HCT116 (cell line): ENCODE results near the gene PLGRKT.

ENCODE experiments used
- CEBPB ChIP-seq: IDR thresholded peaks from 2 replicates; pipeline ENCODE4 v1.6.1; 2012; ENCODE audit warnings: low read depth
- EGR1 ChIP-seq: IDR thresholded peaks from 2 replicates; pipeline ENCODE4 v1.6.1; 2012; ENCODE audit warnings: low read depth
- EZH2 ChIP-seq: fragments of 200-600 bp; sonication (generic); IDR thresholded peaks from 2 replicates; pipeline ENCODE4 v1.6.1; 2017; ENCODE audit warnings: antibody characterized with exemption, mixed run types
- EZH2phosphoT487 ChIP-seq: fragments of 200-600 bp; IDR thresholded peaks from 2 replicates; pipeline ENCODE4 v1.6.1; 2018; ENCODE audit warnings: antibody characterized with exemption, borderline replicate concordance
- POLR2A ChIP-seq: IDR thresholded peaks from 2 replicates; pipeline ENCODE4 v1.7.0; 2011; ENCODE audit warnings: borderline replicate concordance; ENCODE audit not compliant: insufficient read depth, insufficient read length; ENCODE audit errors: extremely low read depth
- POLR2AphosphoS5 ChIP-seq: IDR thresholded peaks from 2 replicates; pipeline ENCODE4 v1.6.1; 2011; ENCODE audit warnings: mild to moderate bottlenecking, low read depth, low read length, moderate library complexity
- SIN3A ChIP-seq: IDR thresholded peaks from 2 replicates; pipeline ENCODE4 v1.6.1; 2012; ENCODE audit warnings: low read depth
- SP1 ChIP-seq: IDR thresholded peaks from 2 replicates; pipeline ENCODE4 v1.6.1; 2012; ENCODE audit warnings: low read depth
- ZFX ChIP-seq: fragments of 450-650 bp; IDR thresholded peaks from 2 replicates; pipeline ENCODE4 v1.6.1; 2017
- ZNF274 ChIP-seq: fragments of 200-500 bp; sonication (Bioruptor generic); IDR thresholded peaks from 2 replicates; pipeline ENCODE4 v1.6.1; 2014; ENCODE audit warnings: mild to moderate bottlenecking, low read depth, low read length, inconsistent platforms
- TF ChIP-seq, protein P1 (sequence below), 3 experiments: fragments of 200-600 bp in 1 of 3; sonication (generic) in 1 of 3; IDR thresholded peaks in 2 of 3; conservative IDR thresholded peaks in 1 of 3; 2 replicates each; pipeline ENCODE4 v1.5.1; 2012 to 2017; ENCODE audit warnings: low read depth in 2 of 3, low read length in 2 of 3, antibody characterized with exemption in 1 of 3, borderline replicate concordance in 1 of 3, control low read depth in 1 of 3, mild to moderate bottlenecking in 1 of 3, mixed read lengths in 1 of 3, mixed run types in 1 of 3, moderate library complexity in 1 of 3; ENCODE audit not compliant: insufficient read depth in 1 of 3
- TF ChIP-seq, protein P2 (sequence below): IDR thresholded peaks from 2 replicates; pipeline ENCODE4 v1.6.1; 2012
- TF ChIP-seq, protein P3 (sequence below): IDR thresholded peaks from 2 replicates; pipeline ENCODE4 v1.6.1; 2012; ENCODE audit warnings: low read depth
- TF ChIP-seq, protein P4 (sequence below): IDR thresholded peaks from 2 replicates; pipeline ENCODE4 v1.6.1; 2012

- TF ChIP-seq CEBPB (no peak), ZFX (no peak), SP1 (no peak), EZH2 (no peak), POLR2A (no peak), EZH2phosphoT487 (no peak), ZNF274 (no peak), POLR2AphosphoS5 (no peak), SIN3A (no peak), EGR1 (no peak)
- TF ChIP-seq, protein P1, sequence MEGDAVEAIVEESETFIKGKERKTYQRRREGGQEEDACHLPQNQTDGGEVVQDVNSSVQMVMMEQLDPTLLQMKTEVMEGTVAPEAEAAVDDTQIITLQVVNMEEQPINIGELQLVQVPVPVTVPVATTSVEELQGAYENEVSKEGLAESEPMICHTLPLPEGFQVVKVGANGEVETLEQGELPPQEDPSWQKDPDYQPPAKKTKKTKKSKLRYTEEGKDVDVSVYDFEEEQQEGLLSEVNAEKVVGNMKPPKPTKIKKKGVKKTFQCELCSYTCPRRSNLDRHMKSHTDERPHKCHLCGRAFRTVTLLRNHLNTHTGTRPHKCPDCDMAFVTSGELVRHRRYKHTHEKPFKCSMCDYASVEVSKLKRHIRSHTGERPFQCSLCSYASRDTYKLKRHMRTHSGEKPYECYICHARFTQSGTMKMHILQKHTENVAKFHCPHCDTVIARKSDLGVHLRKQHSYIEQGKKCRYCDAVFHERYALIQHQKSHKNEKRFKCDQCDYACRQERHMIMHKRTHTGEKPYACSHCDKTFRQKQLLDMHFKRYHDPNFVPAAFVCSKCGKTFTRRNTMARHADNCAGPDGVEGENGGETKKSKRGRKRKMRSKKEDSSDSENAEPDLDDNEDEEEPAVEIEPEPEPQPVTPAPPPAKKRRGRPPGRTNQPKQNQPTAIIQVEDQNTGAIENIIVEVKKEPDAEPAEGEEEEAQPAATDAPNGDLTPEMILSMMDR (IDR thresholded peaks at IDR 0.05 in 2 of 3, conservative IDR thresholded peaks at IDR 0.05 in 1 of 3; ENCODE audit: borderline replicate concordance in 1 of 3, insufficient read depth in 1 of 3, low read depth in 2 of 3, low read length in 2 of 3): no peak
- TF ChIP-seq, protein P2, sequence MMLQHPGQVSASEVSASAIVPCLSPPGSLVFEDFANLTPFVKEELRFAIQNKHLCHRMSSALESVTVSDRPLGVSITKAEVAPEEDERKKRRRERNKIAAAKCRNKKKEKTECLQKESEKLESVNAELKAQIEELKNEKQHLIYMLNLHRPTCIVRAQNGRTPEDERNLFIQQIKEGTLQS: no peak
- TF ChIP-seq, protein P3, sequence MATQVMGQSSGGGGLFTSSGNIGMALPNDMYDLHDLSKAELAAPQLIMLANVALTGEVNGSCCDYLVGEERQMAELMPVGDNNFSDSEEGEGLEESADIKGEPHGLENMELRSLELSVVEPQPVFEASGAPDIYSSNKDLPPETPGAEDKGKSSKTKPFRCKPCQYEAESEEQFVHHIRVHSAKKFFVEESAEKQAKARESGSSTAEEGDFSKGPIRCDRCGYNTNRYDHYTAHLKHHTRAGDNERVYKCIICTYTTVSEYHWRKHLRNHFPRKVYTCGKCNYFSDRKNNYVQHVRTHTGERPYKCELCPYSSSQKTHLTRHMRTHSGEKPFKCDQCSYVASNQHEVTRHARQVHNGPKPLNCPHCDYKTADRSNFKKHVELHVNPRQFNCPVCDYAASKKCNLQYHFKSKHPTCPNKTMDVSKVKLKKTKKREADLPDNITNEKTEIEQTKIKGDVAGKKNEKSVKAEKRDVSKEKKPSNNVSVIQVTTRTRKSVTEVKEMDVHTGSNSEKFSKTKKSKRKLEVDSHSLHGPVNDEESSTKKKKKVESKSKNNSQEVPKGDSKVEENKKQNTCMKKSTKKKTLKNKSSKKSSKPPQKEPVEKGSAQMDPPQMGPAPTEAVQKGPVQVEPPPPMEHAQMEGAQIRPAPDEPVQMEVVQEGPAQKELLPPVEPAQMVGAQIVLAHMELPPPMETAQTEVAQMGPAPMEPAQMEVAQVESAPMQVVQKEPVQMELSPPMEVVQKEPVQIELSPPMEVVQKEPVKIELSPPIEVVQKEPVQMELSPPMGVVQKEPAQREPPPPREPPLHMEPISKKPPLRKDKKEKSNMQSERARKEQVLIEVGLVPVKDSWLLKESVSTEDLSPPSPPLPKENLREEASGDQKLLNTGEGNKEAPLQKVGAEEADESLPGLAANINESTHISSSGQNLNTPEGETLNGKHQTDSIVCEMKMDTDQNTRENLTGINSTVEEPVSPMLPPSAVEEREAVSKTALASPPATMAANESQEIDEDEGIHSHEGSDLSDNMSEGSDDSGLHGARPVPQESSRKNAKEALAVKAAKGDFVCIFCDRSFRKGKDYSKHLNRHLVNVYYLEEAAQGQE: no peak
- TF ChIP-seq, protein P4, sequence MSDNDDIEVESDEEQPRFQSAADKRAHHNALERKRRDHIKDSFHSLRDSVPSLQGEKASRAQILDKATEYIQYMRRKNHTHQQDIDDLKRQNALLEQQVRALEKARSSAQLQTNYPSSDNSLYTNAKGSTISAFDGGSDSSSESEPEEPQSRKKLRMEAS: no peak
These were observed 61.8 kb downstream of the PLGRKT start for GRCh38 chr9:5375790-5376477.
